HepG2 (cell line): ENCODE results near the gene TSHZ2. TPM values are rescaled to one million over a fixed set of nuclear protein-coding genes. Genes with fewer than 3 reads are reported as not detected.

ENCODE experiments used
- DZIP1 ChIP-seq: sonication (generic); formaldehyde crosslinking; IDR thresholded peaks from 2 replicates; pipeline ENCODE4 v1.5.0; 2020; ENCODE audit warnings: mild to moderate bottlenecking, missing genetic modification reagents
- GLI4 ChIP-seq: sonication (generic); formaldehyde crosslinking; IDR thresholded peaks from 2 replicates; pipeline ENCODE4 v1.5.1; 2020; ENCODE audit warnings: missing genetic modification reagents, mild to moderate bottlenecking, moderate library complexity, borderline replicate concordance
- GPN1 ChIP-seq: sonication (generic); formaldehyde crosslinking; IDR thresholded peaks from 2 replicates; pipeline ENCODE4 v1.5.1; 2020; ENCODE audit warnings: missing genetic modification reagents, borderline replicate concordance
- MTERF4 ChIP-seq: sonication (generic); formaldehyde crosslinking; IDR thresholded peaks from 2 replicates; pipeline ENCODE4 v1.8.0; 2023; ENCODE audit warnings: mild to moderate bottlenecking, missing genetic modification reagents
- NFYB ChIP-seq: sonication (generic); formaldehyde crosslinking; IDR thresholded peaks from 2 replicates; pipeline ENCODE4 v1.4.0; 2020; ENCODE audit warnings: missing genetic modification reagents
- NR2F1 ChIP-seq, 2 experiments: fragments of 450-650 bp in 1 of 2; formaldehyde crosslinking in 1 of 2; IDR thresholded peaks; 2 replicates each; pipeline versions ENCODE4 v1.5.0 to v1.6.1; 2016 to 2020; ENCODE audit warnings: mild to moderate bottlenecking in 1 of 2, missing compliant biosample characterization in 1 of 2, missing genetic modification reagents in 1 of 2, moderate library complexity in 1 of 2
- PAX8 ChIP-seq: sonication (generic); formaldehyde crosslinking; IDR thresholded peaks from 2 replicates; pipeline ENCODE4 v1.8.0; 2022; ENCODE audit warnings: mild to moderate bottlenecking, missing genetic modification reagents, borderline replicate concordance
- RXRB ChIP-seq: IDR thresholded peaks from 2 replicates; pipeline ENCODE4 v1.6.1; 2016; ENCODE audit warnings: borderline replicate concordance, missing genetic modification reagents, missing compliant biosample characterization
- ZBTB26 ChIP-seq: IDR thresholded peaks from 2 replicates; pipeline ENCODE4 v1.6.1; 2016; ENCODE audit warnings: missing compliant biosample characterization, missing genetic modification reagents, borderline replicate concordance
- ZBTB40 ChIP-seq, 2 experiments: fragments of 450-650 bp in 1 of 2; sonication (generic) in 1 of 2; formaldehyde crosslinking in 1 of 2; IDR thresholded peaks; 2 replicates each; pipeline versions ENCODE4 v1.6.1 to v1.8.0; 2016 to 2022; ENCODE audit warnings: antibody characterized with exemption in 1 of 2, mild to moderate bottlenecking in 1 of 2, missing genetic modification reagents in 1 of 2
- ZNF205 ChIP-seq: IDR thresholded peaks from 2 replicates; pipeline ENCODE4 v1.6.1; 2018; ENCODE audit warnings: missing biosample characterization, missing genetic modification reagents
- ZNF263 ChIP-seq: sonication (generic); formaldehyde crosslinking; IDR thresholded peaks from 2 replicates; pipeline ENCODE4 v1.4.0; 2020; ENCODE audit warnings: missing genetic modification reagents
- ZNF775 ChIP-seq: sonication (generic); formaldehyde crosslinking; IDR thresholded peaks from 2 replicates; pipeline ENCODE4 v1.4.0; 2020; ENCODE audit warnings: missing genetic modification reagents, mild to moderate bottlenecking, moderate library complexity, borderline replicate concordance
- polyA plus RNA-seq, 8 experiments: library from polyadenylated mRNA; depleted of rRNA in 3 of 8; stranded (reverse) in 7 of 8; unstranded in 1 of 8; fragments of >200 nt; fragmentation: Illumina TruSeq in 4 of 8; extraction: Trizol in 4 of 8; gene quantifications; 2 replicates each; pipeline versions ENCODE4 v1.2.1 to v1.2.3, GENCODE V29; 2011 to 2016; ENCODE audit warnings: low read depth in 4 of 8, missing spikeins in 1 of 8, mixed read lengths in 1 of 8; ENCODE audit not compliant: insufficient read depth in 1 of 8
- total RNA-seq, 5 experiments: library from RNA; depleted of rRNA; stranded (reverse); fragments of >200 nt; fragmentation: Illumina TruSeq; extraction: Trizol; gene quantifications; 2 replicates each; pipeline ENCODE4 v1.2.3, GENCODE V29; 2016; ENCODE audit warnings: low read depth in 1 of 5

Gene TSHZ2
- total and polyA plus RNA-seq, 2 of the 13 experiments (the other 11 are each of a cell fraction or from before 2014, with no cell fraction given), result 0.01 TPM; not detected in 1

GRCh38 chr20:53081916-53082863 lies 110.0 kb downstream of the TSHZ2 start (continued):
- TF ChIP-seq ZBTB40 (IDR thresholded peaks at IDR 0.05) (no peak), ZBTB40 (CRISPR knock-in tag; IDR thresholded peaks at IDR 0.05) (no peak), ZNF263 (CRISPR knock-in tag) (no peak), ZBTB26 (CRISPR knock-in tag) (peak; percentile 64; the same call in 1 of the 2 replicates), MTERF4 (CRISPR knock-in tag) (no peak), NR2F1 (CRISPR knock-in tag; IDR thresholded peaks at IDR 0.05) (peak in 1 of 2 experiments; percentile 55; a peak in 3 of 4 replicates), GLI4 (CRISPR knock-in tag) (no peak), ZNF775 (CRISPR knock-in tag) (no peak), DZIP1 (no peak), RXRB (CRISPR knock-in tag) (peak; percentile 94), ZNF205 (CRISPR knock-in tag) (peak; percentile 23; the same call in 1 of the 2 replicates), NFYB (CRISPR knock-in tag) (no peak), PAX8 (CRISPR knock-in tag) (no peak), GPN1 (CRISPR knock-in tag) (no peak)
